Measurements from ENCODE around the gene TNS1.

Gene TNS1

DNA sequence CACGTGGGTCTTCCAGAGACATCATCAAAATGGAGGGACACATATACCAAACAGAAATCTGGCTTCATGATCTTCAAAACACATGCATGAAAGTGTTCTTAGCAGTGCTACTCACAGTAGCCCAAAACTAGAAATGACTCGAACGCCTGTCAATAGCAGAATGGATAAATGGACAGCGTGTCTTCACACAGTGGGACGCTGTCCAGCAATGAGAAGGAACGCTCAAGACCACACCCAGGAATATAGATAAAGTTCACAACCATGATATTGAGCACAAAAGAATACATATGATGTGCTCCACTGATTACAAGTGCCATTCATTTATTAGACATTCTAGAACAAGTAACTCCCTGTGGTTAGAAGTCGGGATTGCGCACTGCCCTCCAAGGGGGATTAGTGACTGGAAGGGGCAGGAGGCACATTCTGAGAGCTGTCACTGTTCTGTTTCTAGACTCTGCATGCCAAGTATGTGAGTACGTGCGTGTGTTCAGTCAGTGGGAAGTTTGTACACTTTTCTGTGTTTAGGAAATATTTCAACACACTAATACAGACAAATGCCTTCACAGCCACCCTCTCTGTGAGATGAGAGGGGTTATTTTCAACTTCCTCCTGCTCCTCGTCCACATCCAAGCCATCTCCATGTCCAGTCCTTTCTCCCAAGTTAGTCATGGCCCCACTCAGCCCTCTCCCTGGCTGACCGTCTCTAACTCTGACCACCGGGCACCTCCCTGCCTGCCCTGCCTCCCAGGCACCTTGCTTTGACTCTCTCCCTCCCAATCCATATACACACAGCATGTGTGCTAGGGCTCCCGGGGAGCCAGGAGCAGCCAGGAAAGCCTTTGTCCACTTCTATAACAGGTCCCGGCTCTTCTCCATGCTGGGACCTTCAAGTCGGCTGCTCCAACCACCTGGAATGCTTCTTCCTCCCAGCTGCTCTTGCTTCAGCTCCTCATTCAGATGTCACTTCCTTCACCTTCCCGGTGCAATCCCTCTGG lies 26.9 kb upstream of the TNS1 start:
- no peak for DNase-seq (ENCODE audit: low read depth)
- no peak overlapping the region for H3K4me3 ChIP-seq (ENCODE audit: low read length)
- TF ChIP-seq, protein P1, sequence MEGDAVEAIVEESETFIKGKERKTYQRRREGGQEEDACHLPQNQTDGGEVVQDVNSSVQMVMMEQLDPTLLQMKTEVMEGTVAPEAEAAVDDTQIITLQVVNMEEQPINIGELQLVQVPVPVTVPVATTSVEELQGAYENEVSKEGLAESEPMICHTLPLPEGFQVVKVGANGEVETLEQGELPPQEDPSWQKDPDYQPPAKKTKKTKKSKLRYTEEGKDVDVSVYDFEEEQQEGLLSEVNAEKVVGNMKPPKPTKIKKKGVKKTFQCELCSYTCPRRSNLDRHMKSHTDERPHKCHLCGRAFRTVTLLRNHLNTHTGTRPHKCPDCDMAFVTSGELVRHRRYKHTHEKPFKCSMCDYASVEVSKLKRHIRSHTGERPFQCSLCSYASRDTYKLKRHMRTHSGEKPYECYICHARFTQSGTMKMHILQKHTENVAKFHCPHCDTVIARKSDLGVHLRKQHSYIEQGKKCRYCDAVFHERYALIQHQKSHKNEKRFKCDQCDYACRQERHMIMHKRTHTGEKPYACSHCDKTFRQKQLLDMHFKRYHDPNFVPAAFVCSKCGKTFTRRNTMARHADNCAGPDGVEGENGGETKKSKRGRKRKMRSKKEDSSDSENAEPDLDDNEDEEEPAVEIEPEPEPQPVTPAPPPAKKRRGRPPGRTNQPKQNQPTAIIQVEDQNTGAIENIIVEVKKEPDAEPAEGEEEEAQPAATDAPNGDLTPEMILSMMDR (IDR thresholded peaks at IDR 0.05; ENCODE audit: insufficient read depth, low read depth, low read length, missing control alignments) = no peak

DNA sequence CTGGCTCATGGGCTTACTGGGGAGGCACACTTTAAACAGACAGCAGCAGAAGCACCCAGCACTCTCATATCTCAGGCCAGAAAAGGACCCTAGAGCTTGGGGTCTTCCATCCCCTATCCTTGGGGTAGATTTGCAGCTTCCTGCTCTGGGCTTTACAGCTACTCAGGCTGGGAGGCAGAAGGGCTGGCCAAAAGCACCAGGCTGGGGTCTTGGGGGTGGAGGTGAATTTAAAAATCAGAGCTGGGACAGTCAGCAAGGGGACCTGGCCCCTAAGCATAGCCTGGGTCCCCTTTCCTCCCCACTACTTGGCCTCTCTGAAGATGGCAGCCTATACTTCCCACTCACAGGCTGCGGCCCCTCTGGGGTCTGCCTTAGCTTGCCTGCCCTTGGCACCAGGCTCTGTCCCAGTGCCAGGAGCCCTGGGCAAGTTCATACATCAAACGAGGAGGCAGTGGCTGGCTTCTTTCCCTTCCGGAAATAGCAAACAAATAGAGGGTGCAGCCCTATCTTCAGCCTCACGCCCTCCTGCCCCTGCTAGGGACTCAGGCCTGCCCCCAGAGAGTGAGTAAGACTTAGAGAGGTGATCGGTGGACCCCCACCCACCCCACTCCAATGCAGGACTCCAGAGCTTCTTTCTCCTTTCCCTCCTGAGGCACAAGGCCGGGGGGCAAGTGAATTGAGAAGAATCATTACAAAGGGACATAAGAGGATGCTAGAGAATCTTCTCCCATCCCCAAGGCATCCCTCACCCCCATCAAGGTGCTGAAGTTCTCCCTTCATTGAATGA lies 26.0 kb upstream of the TNS1 start:
- H3K4me3 ChIP-seq (ENCODE audit: low read length) = no peak overlapping the region
- DNase-seq (ENCODE audit: low read depth) = peak; percentile 13
- TF ChIP-seq, protein P1 (IDR thresholded peaks at IDR 0.05; ENCODE audit: insufficient read depth, low read depth, low read length, missing control alignments) = no peak

DNA sequence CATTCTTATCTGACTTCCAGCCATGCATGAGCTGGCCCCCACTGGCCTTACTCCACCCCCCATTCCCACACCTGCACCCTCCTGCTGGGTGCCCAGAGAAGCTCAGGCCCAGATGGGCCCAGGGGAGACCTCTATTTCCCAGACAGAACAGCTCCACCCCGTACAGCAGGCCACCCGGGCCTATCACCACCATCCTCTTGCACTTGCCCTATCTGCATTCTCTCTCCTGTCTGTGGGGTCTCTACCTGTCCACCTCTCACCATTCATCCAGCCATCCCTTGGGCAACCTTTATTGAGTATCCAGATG lies 25.3 kb upstream of the TNS1 start:
- TF ChIP-seq, protein P1 (IDR thresholded peaks at IDR 0.05; ENCODE audit: insufficient read depth, low read depth, low read length, missing control alignments) = no peak

DNA sequence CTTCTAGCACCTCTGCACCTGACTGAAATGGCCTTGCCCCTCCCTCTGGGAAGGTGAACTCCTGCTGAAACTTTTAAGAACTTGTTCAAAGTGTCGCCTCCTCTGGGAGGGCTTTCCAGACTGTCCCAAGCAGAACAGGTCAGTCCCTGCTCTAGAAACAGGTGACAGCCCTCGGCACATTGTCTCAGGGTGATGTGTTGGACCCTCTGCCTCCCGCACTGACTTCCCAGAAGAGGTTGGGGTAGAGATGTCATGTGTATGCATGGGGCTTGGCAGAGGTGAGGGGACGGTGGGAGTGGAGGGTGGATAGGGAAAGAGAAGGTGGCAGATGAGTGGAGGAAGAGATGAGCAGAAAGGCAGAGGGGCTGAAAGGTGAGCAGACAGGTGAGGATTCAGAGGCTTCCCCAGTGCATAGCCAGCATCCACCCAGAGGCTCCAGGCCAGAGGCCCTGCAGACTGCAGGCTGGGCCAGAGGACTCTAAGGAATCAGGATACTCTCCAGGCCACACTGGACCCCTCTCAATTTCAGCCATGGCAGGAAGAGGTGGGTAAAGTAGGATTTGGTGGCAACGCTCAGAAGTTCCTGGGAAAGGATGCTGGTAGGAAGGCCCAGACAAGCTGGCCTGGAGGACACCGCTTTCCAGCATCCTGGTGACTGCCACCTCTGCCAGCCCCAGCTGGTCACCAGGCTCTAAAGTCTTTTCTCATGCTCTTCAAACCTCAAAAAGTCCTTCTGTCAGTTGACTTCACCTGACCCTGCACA lies 24.8 kb upstream of the TNS1 start:
- no peak overlapping the region for H3K4me3 ChIP-seq (ENCODE audit: low read length)
- TF ChIP-seq, protein P1 (IDR thresholded peaks at IDR 0.05; ENCODE audit: insufficient read depth, low read depth, low read length, missing control alignments) = no peak
- DNase-seq (ENCODE audit: low read depth) = no peak

More for the DNA sequence above, 25.3 kb upstream of the TNS1 start:
- DNase-seq (ENCODE audit: low read depth) = no peak
- no peak overlapping the region for H3K4me3 ChIP-seq (ENCODE audit: low read length)

DNA sequence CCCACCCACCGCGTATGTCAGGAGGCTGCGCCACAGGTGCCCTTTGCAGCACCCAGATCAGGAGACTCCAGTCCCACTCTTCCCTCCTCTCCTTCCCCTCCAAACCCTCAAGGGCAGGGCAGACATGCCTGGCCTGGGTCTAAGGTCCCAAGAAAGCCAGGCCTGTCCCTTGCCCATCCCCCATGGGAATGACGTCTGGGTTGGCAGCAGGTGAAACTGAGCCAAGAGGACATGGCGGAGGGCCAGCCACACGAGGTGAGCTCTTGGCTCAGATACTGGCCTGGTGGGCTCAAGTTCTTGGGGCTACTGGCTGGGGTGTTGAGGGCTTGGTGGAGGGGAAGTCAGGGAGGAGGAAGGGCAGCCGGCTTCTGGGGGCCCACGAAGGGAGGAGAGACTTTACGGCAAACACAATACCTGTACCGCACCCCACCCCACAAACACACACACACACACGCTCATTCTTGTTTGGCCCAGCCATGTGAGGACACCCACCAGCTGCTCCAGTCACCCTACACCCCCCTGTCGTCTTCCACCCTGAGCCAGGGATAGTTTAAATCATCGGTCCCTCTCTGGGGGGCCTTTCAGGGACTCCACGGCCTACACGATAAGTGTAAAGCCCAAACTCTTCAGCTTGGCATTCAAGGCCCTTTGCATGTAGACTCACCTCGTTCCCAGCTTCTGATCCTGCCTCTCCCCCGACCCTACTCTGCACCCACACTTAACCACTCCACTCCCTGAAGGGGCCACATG lies 24.1 kb upstream of the TNS1 start:
- DNase-seq (ENCODE audit: low read depth) = no peak
- TF ChIP-seq, protein P1 (IDR thresholded peaks at IDR 0.05; ENCODE audit: insufficient read depth, low read depth, low read length, missing control alignments) = no peak
- H3K4me3 ChIP-seq (ENCODE audit: low read length) = no peak overlapping the region

DNA sequence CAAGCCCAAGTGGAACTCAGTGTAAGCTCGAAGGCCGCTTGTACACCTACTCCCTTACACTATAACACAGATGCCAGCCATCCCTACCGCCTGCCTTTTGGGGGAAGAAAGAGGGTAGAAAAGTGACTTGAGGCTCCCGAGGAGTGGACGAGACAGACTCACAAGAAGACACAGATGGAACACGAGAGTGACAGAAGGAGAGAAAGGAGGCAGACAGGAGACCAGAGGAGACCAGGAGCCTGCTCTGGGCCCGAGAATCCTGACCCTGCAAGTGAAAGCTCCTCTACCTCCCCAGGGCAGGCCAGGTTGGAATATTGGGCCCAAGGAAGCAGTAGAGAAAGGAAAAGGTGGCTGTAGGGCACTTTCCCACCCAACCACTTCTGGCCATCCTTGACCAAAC lies 23.4 kb upstream of the TNS1 start:
- no peak overlapping the region for H3K4me3 ChIP-seq (ENCODE audit: low read length)
- no peak for DNase-seq (ENCODE audit: low read depth)
- TF ChIP-seq, protein P1 (IDR thresholded peaks at IDR 0.05; ENCODE audit: insufficient read depth, low read depth, low read length, missing control alignments) = no peak

Data from epithelial cell of esophagus (primary cell).